HG03066 (cell line): Measurements from ENCODE around the gene NR2F2.

Source experiments
- ATAC-seq: cut with Tn5 transposase; IDR thresholded peaks from one replicate; pipeline ENCODE4 v1.9.1; 2021; ENCODE audit warnings: low read depth; ENCODE audit not compliant: unreplicated experiment

The NR2F2 gene

DNA sequence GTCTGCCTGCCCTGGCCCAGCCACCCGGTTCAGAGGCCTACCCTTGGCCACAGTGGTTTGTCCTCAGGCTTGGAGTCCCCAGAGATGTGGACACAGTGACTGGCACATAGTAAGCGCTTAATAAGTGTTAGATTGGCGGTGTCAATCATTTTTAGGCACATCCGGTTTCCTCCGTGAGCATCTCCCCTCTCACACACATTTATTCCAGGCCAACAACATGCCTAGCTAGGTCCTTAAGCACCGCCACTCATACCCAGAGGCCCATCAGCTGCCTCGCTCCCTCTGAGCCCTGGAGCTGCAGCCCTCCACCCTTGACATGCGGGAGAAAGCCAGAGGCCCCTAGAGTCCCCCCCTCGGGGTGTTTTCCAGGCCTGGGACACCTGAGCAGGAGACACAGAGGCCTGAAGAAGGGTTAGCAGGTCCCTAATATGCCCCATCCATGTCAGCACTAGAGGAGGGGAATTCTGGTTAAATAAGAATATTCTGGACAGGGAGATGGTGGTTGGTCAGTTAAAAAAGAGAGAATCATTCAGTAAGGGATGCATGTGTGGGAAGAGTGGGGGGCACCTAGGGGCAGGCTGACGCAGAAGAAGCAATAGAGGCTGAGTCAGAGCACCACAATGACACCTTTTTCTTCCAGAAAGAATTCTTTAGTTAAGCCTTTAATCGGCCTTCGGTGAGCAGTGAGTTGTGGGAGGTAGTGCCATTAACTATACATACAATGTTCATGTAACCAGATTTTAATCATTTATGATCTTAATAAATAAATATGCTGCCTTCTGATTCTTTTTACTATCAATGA is 22.3 kb downstream of the NR2F2 start:
- no peak for ATAC-seq

DNA sequence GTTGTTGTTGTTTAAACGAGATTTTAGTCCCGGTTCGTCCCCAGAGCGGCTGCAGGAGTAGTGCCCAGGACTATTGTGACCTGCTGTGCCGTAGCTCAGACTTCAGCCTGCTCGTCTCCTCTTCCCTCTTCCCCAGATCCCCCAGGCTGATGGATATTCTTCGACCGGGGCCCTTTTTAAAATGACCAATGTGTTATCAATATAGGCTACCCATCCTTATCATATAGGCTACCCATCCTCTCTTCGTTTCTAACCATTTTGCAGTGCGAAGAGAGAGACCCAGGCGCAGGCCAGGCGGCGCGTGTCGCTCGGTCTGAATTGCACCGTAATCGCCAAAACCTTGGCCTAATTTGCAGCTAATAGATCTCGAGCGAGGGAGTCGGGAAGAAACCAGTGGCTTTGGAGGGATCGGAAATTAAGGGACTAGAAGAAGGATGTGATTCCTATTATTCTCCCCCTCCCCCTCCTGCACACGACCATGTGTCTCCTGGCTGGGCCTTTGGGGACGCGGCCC is 23.0 kb downstream of the NR2F2 start:
- no peak for ATAC-seq

DNA sequence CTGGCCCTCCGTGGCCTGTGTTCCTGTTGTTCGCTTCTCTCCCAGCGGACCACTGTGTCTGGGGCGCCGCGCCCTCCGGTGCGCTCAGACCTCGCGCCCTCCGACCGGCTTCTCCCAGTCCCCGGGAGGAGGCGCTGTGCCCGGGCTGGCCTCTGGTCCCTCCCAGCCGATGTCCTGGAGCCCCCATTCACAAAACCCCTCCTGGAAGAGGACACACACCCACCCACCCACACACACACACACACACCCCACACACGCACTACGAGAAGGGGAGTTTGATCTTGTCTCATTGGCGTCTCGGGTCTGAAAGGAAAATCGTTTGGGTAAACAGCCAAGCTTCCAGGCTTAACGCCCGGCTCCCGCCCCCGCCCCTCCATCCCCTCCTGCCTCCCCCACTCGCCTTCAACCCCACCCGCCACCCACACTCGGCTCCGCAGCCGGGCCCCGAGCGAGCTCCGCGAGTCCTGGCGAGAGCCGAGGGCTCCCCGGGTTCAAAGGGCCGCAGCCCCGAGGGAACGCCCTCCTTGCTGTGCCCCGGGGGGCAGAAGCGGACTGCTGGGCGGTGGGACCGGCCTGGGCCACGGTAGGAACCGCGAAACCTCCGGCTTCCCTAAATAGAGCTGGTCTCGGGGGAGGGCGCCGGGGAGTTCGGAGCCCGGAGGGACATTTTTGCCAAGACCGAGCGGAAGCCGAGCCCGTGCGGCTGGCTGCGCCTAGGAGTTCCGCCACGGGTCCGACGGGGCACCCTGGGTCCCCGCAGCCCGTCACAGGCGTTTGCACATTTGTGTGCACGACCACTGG is 23.6 kb downstream of the NR2F2 start:
- ATAC-seq, result no peak

DNA sequence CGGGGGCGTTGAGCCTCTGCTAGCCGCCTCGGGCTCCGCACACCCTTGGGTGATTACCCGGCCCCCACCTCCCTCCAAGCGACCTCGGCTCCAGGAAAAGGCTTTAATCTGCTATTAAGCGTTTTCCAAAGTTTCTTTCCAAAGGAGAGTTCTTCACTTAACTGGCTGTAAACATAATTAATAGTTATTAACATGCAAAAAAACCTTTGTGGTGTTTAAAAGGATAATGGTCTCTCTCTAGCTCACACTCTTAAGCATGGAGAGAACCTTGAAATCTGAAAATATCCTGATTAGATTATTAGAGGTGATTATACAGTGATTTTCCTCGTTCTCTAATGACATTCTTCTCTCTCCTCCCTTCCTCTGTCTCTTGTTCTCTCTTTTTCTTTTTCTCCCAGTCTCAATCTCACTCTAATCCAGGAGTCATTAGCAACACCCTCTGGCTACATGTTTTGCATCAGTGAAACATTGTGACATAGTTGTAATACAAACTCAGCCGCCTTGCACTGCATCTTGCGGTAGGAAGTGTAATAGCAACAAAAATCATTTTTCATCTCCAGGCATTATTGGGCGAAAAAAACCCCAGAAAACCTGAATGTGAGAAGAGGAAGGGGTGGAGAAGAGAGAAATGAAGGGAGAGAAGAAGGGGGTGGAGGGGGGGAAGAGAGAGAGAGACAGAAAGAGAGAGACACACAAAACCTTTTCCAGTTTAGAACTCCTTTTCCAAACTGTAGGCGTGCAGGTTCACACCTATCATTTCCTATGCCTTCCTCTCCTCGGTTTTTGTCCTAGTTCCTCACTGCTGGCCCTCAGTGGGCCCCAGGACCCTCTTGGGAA is 24.4 kb downstream of the NR2F2 start:
- ATAC-seq, result no peak

DNA sequence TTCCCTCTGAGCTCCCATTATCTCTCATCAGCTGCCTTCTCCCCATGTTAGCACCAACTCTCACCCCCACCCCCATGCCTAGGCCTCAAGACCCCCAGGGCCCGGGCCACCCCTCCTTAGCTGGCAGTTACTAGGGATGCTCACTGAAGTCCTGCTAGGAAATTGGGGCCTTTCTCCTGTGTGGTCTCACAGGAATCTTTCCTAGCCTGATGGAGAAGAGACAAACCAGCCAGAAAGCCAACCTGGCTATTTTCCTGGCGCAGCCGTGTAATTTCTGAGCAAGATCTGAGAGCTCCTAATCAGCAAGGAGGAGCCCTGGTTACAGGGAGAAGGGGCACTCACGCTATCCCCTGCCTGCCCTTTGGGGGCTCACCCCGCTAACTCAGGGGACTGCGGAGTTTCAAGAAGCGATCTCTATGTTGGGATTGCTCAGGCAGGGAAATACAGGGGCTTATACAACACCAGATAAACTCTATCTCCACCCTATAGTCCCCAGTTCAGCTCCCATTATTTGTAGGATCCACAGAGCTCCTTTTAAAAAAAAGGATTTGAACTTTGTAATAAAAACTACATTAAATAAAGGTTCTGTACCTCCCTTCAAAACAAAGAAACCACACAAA is 25.2 kb downstream of the NR2F2 start:
- ATAC-seq, result no peak

DNA sequence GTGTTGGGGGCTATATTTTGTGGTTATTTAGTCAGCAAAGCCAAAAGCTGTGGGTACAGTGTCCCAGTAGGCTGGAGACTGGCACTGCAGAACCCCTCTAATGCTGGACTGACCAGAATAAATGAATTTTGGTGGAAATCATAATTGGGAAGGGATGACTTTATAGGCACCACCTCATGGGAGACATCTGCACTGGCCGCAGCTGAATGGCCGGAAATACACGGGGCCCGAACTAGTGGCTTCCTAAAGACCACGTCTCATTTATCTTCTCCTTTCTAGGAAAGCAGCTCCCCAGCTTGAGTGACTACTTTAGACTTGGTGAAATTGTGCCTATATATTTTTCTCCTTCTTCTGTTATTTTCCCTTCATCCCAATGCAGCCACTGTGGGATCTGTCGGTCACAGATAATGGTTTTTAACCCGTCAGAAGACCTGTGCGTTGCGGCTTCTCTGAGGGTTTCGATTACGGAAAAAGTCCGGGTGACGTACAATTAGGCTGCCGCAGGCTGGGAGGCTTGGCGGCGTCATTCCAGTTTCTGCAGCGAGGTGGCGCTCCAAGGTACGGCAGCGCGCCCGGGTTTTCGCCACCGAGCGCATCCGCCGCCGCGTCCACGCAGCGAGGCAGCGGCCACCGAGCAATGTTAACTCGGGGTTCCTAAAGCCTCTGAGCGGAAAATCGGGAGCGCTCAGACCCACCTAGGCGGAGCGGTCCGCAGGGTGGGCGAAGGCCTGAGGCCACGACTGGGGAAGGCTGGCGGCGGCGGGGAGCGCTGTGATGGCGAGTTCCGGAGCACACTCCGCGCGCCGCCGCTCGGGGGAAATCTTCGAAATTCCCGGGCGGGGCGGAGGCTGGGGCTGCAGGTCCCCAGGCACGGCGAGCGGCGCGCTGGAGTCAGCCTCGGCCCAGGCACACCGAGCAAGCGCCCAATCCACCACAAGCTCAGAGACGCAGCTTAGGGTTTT is 26.3 kb downstream of the NR2F2 start:
- peak; percentile 61 for ATAC-seq

DNA sequence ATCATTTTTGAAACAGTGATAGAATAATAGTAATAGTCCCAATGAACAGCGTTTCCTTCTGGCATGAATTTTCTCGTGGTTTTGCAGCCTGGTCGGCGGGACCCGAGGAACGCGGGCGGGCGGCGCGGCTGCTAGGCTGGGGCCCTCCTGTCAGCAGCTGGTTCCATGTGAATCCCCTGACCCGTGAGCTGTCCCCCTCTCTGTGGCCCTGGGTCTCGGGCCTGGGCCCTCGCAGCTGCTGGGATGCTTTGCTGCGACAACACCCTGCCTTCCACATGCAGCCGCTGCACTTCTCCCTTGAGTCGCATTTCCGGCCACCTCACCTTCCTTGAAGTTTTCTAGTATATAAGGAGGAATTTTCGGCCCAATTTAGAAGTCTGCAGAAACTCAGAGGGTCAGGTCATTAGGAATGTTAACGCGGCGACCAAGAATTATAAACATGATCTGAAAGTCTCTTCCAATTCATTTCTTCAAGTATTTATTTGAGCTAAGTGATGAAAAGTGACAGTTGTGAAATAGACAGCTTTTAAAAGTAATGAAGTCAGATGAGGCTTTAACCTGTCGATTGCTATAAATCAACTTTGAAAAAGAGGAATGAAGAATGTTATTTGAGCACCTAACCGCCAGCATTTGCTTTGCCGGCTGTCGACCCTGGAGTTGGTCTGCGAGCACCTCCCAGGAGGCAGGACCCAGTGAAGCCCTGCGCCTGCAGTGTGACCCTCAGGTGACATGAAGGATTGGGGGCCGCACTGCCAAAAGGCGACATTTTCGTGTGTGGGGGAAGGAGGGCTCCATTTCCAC is 27.7 kb downstream of the NR2F2 start:
- no peak for ATAC-seq

DNA sequence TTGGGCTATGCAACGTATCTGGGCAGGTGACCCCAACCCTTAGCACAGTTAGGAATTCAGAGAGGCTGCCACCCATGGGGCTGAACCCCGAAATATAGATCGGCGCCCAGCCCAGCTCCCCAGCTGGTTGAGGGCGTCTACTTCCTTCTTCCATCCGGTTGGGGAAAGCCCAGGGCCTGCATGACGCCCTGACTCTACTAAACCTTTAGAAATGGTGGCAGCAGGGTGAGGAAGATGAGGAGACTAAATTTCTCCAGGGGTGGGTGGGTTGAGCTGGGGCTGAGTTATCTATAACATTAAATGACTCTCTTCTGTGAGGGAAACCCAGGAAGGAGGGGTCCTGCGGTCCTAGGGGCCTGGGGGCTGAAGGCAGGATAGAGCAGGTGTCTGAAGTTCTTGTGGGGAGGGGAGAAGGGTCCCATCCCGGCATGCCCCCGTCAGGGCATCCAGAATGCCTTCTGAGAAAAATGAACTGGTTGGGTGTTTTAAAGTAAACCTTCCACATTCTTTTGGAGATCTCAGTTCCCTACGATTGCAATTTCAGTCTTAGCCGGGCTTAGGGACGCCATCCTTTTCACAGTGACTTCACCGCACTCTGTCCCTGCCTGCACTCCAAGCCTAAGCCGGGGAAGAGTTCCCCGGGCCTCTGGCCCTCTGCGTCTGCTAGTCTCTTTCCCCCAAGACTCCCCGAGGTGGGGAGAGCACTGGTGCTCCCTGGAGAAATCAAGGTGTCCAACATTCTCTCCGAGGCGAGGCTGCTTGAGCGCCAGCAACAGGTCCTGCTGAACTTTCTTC is 28.5 kb downstream of the NR2F2 start:
- no peak for ATAC-seq

DNA sequence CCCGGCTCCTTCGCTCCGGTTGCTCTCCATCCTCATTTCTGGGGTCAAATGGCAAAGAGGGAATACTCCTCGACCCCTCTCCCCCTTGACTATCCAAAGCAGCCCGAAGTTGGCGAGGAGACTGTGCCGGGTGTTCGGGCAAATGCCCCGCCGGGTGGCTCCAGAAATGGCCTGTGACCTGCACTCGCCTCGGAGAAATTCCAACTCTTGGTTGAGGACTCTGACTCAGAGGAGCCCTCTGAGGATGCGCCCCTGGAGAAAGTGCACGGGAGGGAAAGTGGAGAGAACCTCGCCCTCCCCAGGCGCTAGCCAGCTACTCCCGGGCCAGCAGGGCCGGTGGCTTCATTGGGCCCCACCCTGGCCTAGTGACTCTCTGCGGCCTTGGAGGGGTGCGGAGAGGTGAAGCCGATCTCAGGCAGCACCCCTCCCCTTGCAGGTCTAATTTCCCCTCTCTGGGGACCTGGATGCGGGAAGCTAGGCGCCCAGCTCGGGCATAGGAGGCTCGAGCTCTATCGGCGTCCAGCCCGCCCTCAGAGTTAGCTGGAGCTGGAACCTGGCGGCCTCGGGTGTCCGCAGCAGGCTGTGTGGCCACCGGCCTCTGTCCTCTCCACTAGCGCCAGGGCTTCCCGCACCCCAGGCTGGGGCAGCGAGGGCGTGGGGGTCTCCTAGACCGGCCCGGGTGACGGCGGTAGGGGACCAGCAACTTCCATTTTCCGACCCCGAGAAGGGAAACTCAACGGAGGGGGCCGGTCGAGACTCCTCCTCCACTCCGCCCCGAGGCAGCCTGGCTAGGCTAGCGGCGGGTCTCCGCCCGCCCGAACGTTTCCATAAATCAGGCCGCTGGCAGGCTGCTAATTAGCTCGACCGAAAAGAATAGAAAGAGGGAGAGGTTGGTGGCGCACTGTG is 29.4 kb downstream of the NR2F2 start:
- no peak for ATAC-seq

DNA sequence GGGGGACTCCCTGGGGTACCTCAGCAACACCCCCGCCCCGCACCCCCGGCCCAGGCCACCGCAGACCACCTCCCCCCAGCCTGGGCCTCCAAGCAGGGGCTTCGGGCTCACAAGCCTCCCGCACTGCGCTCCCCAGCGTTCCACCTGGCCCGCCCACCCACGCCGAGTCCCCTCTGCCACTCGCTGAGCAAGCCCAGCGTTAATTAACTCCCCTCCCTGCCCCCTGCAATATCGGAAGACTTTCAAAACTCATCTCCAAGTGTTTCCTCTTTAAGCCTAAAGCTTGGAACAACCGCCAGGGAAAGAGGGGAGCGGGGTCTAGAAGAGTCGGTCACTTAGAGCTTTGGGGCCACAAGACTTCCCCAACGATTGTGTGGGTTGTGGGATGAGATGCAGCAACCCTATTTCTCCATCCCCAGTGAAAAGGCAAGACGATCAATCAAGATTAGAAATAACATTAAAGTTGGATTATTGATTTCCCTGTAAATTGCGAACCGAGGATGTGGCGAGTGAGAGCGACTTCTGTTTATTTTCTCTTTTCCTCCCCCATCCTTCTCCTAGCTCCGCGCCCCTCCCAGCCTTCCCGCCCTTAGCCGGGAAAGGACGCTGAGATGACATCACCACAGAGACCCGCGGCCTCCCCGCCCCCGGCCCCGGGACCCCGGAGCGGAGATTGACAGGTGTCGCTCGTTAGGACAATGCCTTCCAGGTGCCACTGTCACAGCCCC is 30.2 kb downstream of the NR2F2 start:
- ATAC-seq, result no peak

DNA sequence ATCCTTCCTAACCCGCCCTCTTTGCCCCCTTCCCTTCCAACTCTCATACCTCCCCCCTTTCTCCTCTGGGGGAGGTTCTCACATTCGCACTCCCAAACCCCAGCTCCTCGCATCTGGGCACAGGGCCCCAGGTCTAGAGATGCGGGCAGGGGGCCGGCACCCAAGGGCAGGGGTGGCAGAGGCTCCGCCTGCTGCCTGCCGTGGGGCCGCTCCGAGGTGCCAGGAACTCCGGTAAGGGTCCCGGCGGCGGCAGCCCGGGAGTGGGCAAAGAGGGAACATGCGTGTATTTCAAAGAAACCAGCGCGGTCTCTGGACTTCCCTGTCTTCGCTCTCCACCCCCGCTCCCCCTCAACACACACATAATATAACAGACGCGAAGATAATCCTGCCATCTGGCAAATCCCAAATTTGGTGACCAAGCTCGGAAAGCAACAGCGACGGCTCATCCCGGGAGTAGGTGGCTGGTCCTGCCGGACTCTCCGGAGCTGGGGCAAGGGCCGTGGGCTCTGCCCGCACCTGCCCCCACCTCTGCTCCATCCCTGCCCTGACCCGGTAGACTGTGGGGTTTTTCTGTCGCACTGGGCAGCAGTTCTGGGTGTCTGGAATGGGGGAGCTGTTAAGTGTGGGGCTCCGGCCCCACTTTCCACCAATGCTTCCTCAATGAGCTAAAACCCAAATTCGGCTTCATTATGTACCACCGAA is 31.0 kb downstream of the NR2F2 start:
- no peak for ATAC-seq

DNA sequence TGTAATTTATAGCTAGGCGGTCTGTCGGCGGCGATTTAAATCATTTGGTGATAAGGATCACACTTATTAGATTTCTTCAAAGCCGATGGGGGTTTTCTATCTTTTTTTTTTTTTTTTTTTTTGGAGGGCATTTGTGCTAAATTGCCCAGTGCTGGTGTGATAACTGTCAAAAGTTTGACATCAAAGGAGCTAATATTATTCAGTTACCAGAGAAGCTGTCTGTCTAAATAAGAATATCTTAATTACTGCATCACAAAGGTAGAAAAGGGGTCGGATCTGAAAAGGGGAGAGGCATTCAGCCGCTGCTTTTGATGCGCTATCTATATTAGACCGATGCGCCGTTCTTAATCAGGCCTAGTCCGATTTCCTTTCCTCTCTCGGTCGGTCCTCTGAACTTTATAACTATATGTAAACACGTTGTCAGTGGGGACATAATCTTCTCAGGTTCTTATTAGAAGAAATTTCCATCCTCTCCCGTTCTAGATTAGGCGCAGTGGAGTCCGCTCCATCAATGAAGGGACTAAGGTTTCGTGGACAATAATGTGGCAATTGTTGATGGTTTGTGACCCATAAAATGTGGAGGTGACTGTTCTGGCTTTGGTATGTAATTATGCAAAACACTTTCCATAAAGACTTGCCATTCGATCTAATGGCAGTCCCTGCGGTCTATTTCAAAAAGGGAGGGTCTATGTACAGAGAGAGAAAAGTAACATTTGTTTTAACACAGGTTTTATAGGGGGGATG is 31.7 kb downstream of the NR2F2 start:
- ATAC-seq, result no peak

DNA sequence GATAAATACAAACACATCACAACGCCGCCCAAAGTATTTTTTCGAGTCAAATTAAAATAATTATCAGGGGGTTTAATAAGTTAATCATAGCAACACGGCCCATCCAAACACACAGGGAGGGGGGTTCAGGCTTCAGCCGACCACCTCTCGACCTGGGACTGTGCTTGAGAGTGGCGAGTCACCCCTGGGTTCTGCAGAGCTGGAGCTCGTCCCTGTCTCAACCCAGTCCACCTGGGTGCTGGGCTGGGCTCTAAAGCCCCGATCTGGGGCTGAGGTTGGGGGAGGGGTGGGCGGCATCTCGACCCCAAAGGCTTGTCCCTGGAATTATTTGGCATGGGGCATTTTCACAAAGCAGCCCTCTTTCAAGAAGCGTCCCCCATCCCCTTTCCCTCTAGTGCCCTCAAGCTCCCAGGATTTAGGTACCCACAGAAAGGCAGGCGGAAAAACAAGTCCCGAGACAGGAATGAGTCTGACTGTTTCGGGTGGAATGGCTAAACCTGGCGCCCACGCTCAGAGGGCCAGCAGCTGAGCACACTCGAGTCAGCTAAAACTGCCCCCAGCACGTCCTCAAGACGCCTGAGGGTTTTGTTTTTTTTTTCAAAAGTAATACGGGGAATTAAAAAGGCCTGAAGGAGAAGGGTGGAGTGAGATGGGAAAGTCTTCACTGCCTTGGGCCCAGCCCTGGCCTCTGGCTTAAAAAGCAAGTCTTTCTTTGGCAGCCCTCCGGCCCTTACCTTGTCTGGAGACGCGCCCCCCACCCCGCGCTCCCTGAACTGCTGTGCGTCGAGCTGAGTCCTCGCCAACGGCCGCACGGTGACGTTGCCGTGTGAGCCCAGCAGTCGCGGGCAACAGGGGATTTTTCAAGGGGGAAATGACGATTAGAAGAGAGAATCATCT is 32.5 kb downstream of the NR2F2 start:
- no peak for ATAC-seq

DNA sequence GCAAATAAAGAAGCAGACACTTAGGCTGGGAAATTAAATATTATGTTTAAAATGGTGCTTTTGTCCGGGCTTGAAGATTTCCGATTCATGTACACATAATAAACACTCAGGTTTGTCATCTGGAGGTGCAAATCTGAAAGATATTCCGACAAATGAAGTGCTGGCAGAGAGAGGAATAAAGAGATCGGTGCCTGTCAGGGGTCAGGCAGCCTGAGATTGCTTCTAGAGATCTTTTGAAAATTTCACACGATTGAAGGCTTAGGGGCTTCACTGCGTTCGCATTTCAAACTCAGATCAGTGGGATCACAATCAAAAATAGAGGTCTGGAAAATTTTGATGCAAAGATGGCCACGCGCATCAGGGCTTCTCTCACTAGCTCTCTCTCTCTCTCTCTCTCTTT is 33.2 kb downstream of the NR2F2 start:
- no peak for ATAC-seq
